ENCODE data around the gene RTN3. TPM values are rescaled to one million over a fixed set of nuclear protein-coding genes. Genes with fewer than 3 reads are reported as not detected.

RTN3 gene
- total RNA-seq, 4 donors from 2014 or later = 137 to 307 (median 193) TPM

GRCh38 chr11:63660972-63661371, 20.3 kb upstream of the RTN3 start:
- ATAC-seq (ENCODE audit: low FRiP score) (no peak), DNase-seq (ENCODE audit: low spot score) (no peak)
- no peak for TF ChIP-seq CTCF (IDR thresholded peaks at IDR 0.05)

- DNase-seq (ENCODE audit: low spot score) = no peak
- no peak for ATAC-seq (ENCODE audit: low FRiP score)
- TF ChIP-seq CTCF (IDR thresholded peaks at IDR 0.05) = no peak
Observed at GRCh38 chr11:63663809-63664208, 17.5 kb upstream of the RTN3 start.

- no peak for ATAC-seq (ENCODE audit: low FRiP score)
- DNase-seq (ENCODE audit: low spot score) = no peak
- no peak for TF ChIP-seq CTCF (IDR thresholded peaks at IDR 0.05)
Observed at GRCh38 chr11:63666874-63667273, 14.4 kb upstream of the RTN3 start.

GRCh38 chr11:63667995-63668795, 13.1 kb upstream of the RTN3 start:
- TF ChIP-seq CTCF (IDR thresholded peaks at IDR 0.05) = no peak
- DNase-seq (ENCODE audit: low spot score) (no peak), ATAC-seq (ENCODE audit: low FRiP score) (peak; percentile 39)

- ATAC-seq (ENCODE audit: low FRiP score) = no peak
- no peak for TF ChIP-seq CTCF (IDR thresholded peaks at IDR 0.05)
- no peak for DNase-seq (ENCODE audit: low spot score)
Observed at GRCh38 chr11:63670096-63670432, 11.2 kb upstream of the RTN3 start.

GRCh38 chr11:63670433-63671321, 10.6 kb upstream of the RTN3 start:
- no peak for TF ChIP-seq CTCF (IDR thresholded peaks at IDR 0.05)
- DNase-seq (ENCODE audit: low spot score) = no peak
- peak; percentile 21 for ATAC-seq (ENCODE audit: low FRiP score)

All from omental fat pad (tissue), 4 donors.